ENCODE results near the gene FAM13A. TPM values are rescaled to one million over a fixed set of nuclear protein-coding genes. Genes with fewer than 3 reads are reported as not detected.

The FAM13A gene
- polyA plus RNA-seq, 1 of the 3 experiments (the other 2 are of a cell fraction): 0.67 TPM

- H3K79me2 ChIP-seq (ENCODE audit: insufficient read depth): no peaks in the 10 kb centered on the region
- no peaks in the 10 kb centered on the region for H3F3A ChIP-seq (replicated peaks; ENCODE audit: insufficient read depth)
- WGBS (ENCODE audit: low lambda C conversion rate): 93% methylated on average over 3 of the region's 3 CpGs
- peaks cover 0 to 3% of the 10 kb centered on the region in 2 experiments for H3K36me3 ChIP-seq (replicated peaks in 1 of 2; ENCODE audit: control insufficient read depth in 1 of 2, insufficient read depth in 2 of 2, low read length in 1 of 2)
- no peaks in the 10 kb centered on the region for H3K9me3 ChIP-seq
- 0 out of 2 replicates have a peak overlapping the region, but pooled peaks have one; percentile 8 for H3K4me2 ChIP-seq
- no peaks in the 10 kb centered on the region; a peak in 1 of 4 replicates for H3K4me1 ChIP-seq (ENCODE audit: control insufficient read depth in 1 of 2, insufficient read depth in 2 of 2, low read depth in 1 of 2, low read length in 1 of 2)
- no peak overlapping the region; the same call in 1 of the 2 replicates for H3K9ac ChIP-seq
- H4K20me1 ChIP-seq (ENCODE audit: insufficient read depth): no peaks in the 10 kb centered on the region
- H3K9me2 ChIP-seq: no peaks in the 10 kb centered on the region
- no peak overlapping the region for H3K4me3 ChIP-seq (ENCODE audit: low read depth in 2 of 2, low read length in 1 of 2)
- H3K27ac ChIP-seq (ENCODE audit: low read depth in 2 of 2, low read length in 1 of 2): peak overlapping the region in 1 of 2 experiments; percentile 67; a peak in 2 of 4 replicates
- ChIA-PET POLR2A (no interaction called here), CTCF (interaction anchor here (1.0 to 2.0 kb wide), 2 partner anchors 9 to 76 kb away, joined by 4 to 7 read pairs; no protein-coding TSS in a partner anchor)
- TF ChIP-seq JUND (IDR thresholded peaks at IDR 0.05): peak; percentile 48; the same call in 1 of the 2 replicates
- TF ChIP-seq TCF12 (IDR thresholded peaks at IDR 0.05): 0 out of 2 replicates have a peak, but pooled peaks have one; percentile 13
- TF ChIP-seq FOSL2 (IDR thresholded peaks at IDR 0.05; ENCODE audit: borderline replicate concordance, low read depth): peak; percentile 62; the same call in 1 of the 2 replicates
- no peak for TF ChIP-seq USF1 (IDR thresholded peaks at IDR 0.05; ENCODE audit: borderline replicate concordance, low read depth)
- H2AFZ ChIP-seq (ENCODE audit: low read depth): peak overlapping the region; percentile 54; the same call in 1 of the 2 replicates
- H3K27me3 ChIP-seq (ENCODE audit: insufficient read depth): no peaks in the 10 kb centered on the region
- no peak for DNase-seq
These were observed 313.3 kb downstream of the FAM13A start for GRCh38 chr4:88743696-88744095.

- DNase-seq: no peak
- POLR2A ChIA-PET: no interaction called here
- no peak overlapping the region for H2AFZ ChIP-seq (ENCODE audit: low read depth)
- WGBS (ENCODE audit: low lambda C conversion rate): 66% methylated on average over 2 of the region's 2 CpGs
- no peaks in the 10 kb centered on the region for H3K27me3 ChIP-seq (ENCODE audit: insufficient read depth)
- no peaks in the 10 kb centered on the region for H3F3A ChIP-seq (replicated peaks; ENCODE audit: insufficient read depth)
- H4K20me1 ChIP-seq (ENCODE audit: insufficient read depth): no peaks in the 10 kb centered on the region
- H3K79me2 ChIP-seq (ENCODE audit: insufficient read depth): no peaks in the 10 kb centered on the region
- CTCF ChIA-PET: interaction anchor here (0.9 to 2.0 kb wide), 3 partner anchors 10 to 77 kb away, joined by 4 to 7 read pairs (median 4); no protein-coding TSS in a partner anchor
- H3K4me1 ChIP-seq (ENCODE audit: control insufficient read depth in 1 of 2, insufficient read depth in 2 of 2, low read depth in 1 of 2, low read length in 1 of 2): no peaks in the 10 kb centered on the region; a peak in 1 of 4 replicates
- TF ChIP-seq TCF12 (IDR thresholded peaks at IDR 0.05) (no peak), SMC3 (IDR thresholded peaks at IDR 0.05; ENCODE audit: low read depth, low read length) (no peak), FOXM1 (IDR thresholded peaks at IDR 0.05; ENCODE audit: low read depth) (no peak), ZBTB33 (IDR thresholded peaks at IDR 0.05; ENCODE audit: borderline replicate concordance, low read depth) (no peak), RFX5 (IDR thresholded peaks at IDR 0.05; ENCODE audit: low read length) (no peak), USF2 (IDR thresholded peaks at IDR 0.05; ENCODE audit: borderline replicate concordance, low read depth, low read length) (no peak), CHD2 (IDR thresholded peaks at IDR 0.05; ENCODE audit: low read length, partially characterized antibody) (no peak), IRF3 (IDR thresholded peaks at IDR 0.05; ENCODE audit: low read depth, low read length) (no peak), RCOR1 (IDR thresholded peaks at IDR 0.05; ENCODE audit: low read length) (no peak), GATA2 (CRISPR knock-in tag; IDR thresholded peaks at IDR 0.05) (no peak), USF1 (IDR thresholded peaks at IDR 0.05; ENCODE audit: borderline replicate concordance, low read depth) (no peak), SIN3A (IDR thresholded peaks at IDR 0.05; ENCODE audit: borderline replicate concordance, low read depth, low read length) (no peak), FOSL2 (IDR thresholded peaks at IDR 0.05; ENCODE audit: borderline replicate concordance, low read depth) (no peak), TAF1 (IDR thresholded peaks at IDR 0.05; ENCODE audit: borderline replicate concordance, low read depth, low read length) (no peak), YY1 (IDR thresholded peaks at IDR 0.05; ENCODE audit: low read depth) (no peak), MAX (IDR thresholded peaks at IDR 0.05; ENCODE audit: low read depth) (no peak), EZH2phosphoT487 (IDR thresholded peaks at IDR 0.05; ENCODE audit: borderline replicate concordance, low read depth) (no peak)
- H3K9me2 ChIP-seq: no peaks in the 10 kb centered on the region
- H3K9ac ChIP-seq: no peak overlapping the region
- no peaks in the 10 kb centered on the region for H3K9me3 ChIP-seq
- H3K4me3 ChIP-seq (ENCODE audit: low read depth in 2 of 2, low read length in 1 of 2): no peak overlapping the region
- H3K27ac ChIP-seq (ENCODE audit: low read depth in 2 of 2, low read length in 1 of 2): no peak overlapping the region
- H3K4me2 ChIP-seq: no peak overlapping the region
- peaks cover 0 to 3% of the 10 kb centered on the region in 2 experiments for H3K36me3 ChIP-seq (replicated peaks in 1 of 2; ENCODE audit: control insufficient read depth in 1 of 2, insufficient read depth in 2 of 2, low read length in 1 of 2)
These were observed 314.4 kb downstream of the FAM13A start for GRCh38 chr4:88742561-88742960.
